HAP-1 (cell line): Measurements from ENCODE around the gene SORCS2.

Source experiments
- DNase-seq, 2 experiments: peaks; one replicate each; pipeline ENCODE4 v3.0.0-alpha.2; 2016 to 2020; ENCODE audit warnings: low spot score in 2 of 2
- H3K27me3 ChIP-seq: fragments of 250-450 bp; sonication (Bioruptor Pico); 2 replicates; pipeline ENCODE4 v1.5.1; 2020; ENCODE audit warnings: low read depth, mild to moderate bottlenecking, moderate library complexity
- H3K36me3 ChIP-seq: fragments of 250-450 bp; sonication (Bioruptor Pico); replicated peaks from 2 replicates; pipeline ENCODE4 v1.5.1; 2020; ENCODE audit warnings: mild to moderate bottlenecking
- H3K4me1 ChIP-seq: fragments of 250-450 bp; sonication (Bioruptor Pico); 2 replicates; pipeline ENCODE4 v1.5.1; 2020; ENCODE audit warnings: mild to moderate bottlenecking
- H3K4me3 ChIP-seq: fragments of 250-450 bp; sonication (Bioruptor Pico); 2 replicates; pipeline ENCODE4 v1.5.1; 2020; ENCODE audit warnings: mild to moderate bottlenecking, moderate library complexity
- H3K9me3 ChIP-seq: fragments of 250-450 bp; sonication (Bioruptor Pico); 2 replicates; pipeline ENCODE4 v1.5.1; 2020; ENCODE audit warnings: mild to moderate bottlenecking, moderate library complexity
- in situ Hi-C: fragments of 300-500 bp; cut with MboI; formaldehyde crosslinking; loops from 3 replicates; pipeline ENCODE4 v1.14.3; 2020; ENCODE audit warnings: low sequenced_read_pairs, inconsistent platforms, mixed read lengths

The SORCS2 gene

GRCh38 chr4:7512428-7512827 is 320.1 kb downstream of the SORCS2 start:
- Histone ChIP-seq H3K36me3 (no peaks in the 10 kb centered on the region), H3K4me3 (no peak overlapping the region), H3K4me1 (no peaks in the 10 kb centered on the region), H3K27me3 (peaks cover 45% of the 10 kb centered on the region), H3K9me3 (no peaks in the 10 kb centered on the region)
- no peak for DNase-seq
- in situ Hi-C loops, result no loop called here

- in situ Hi-C loops, result no loop called here
- DNase-seq, result no peak
- Histone ChIP-seq H3K27me3 (peaks cover 50% of the 10 kb centered on the region), H3K9me3 (no peaks in the 10 kb centered on the region), H3K4me1 (no peaks in the 10 kb centered on the region), H3K4me3 (no peak overlapping the region), H3K36me3 (no peaks in the 10 kb centered on the region)
Observed at GRCh38 chr4:7512946-7513345, 320.6 kb downstream of the SORCS2 start.

GRCh38 chr4:7513671-7514070 is 321.3 kb downstream of the SORCS2 start:
- Histone ChIP-seq H3K27me3 (peaks cover 57% of the 10 kb centered on the region), H3K9me3 (no peaks in the 10 kb centered on the region), H3K4me3 (no peak overlapping the region), H3K36me3 (no peaks in the 10 kb centered on the region), H3K4me1 (no peaks in the 10 kb centered on the region)
- DNase-seq, result no peak
- in situ Hi-C loops, result no loop called here

- no peak overlapping the region for H3K4me3 ChIP-seq
- no peaks in the 10 kb centered on the region for H3K4me1 ChIP-seq
- no peaks in the 10 kb centered on the region for H3K36me3 ChIP-seq
- no peaks in the 10 kb centered on the region for H3K9me3 ChIP-seq
- in situ Hi-C loops, result no loop called here
- H3K27me3 ChIP-seq, result peaks cover 58% of the 10 kb centered on the region
- no peak for DNase-seq
Observed at GRCh38 chr4:7514281-7514680, 321.9 kb downstream of the SORCS2 start.

- no peak for DNase-seq
- in situ Hi-C loops, result no loop called here
- Histone ChIP-seq H3K4me3 (no peak overlapping the region), H3K9me3 (no peaks in the 10 kb centered on the region), H3K4me1 (no peaks in the 10 kb centered on the region), H3K36me3 (no peaks in the 10 kb centered on the region), H3K27me3 (peaks cover 58% of the 10 kb centered on the region)
Observed at GRCh38 chr4:7514789-7515188, 322.5 kb downstream of the SORCS2 start.

GRCh38 chr4:7515390-7515902 is 323.1 kb downstream of the SORCS2 start:
- no peak overlapping the region for H3K4me3 ChIP-seq
- in situ Hi-C loops, result no loop called here
- no peaks in the 10 kb centered on the region for H3K9me3 ChIP-seq
- H3K27me3 ChIP-seq, result peaks cover 53% of the 10 kb centered on the region
- no peak for DNase-seq
- no peaks in the 10 kb centered on the region for H3K36me3 ChIP-seq
- H3K4me1 ChIP-seq, result no peaks in the 10 kb centered on the region

GRCh38 chr4:7516096-7516772 is 323.9 kb downstream of the SORCS2 start:
- no peak for DNase-seq
- Histone ChIP-seq H3K27me3 (peaks cover 49% of the 10 kb centered on the region), H3K36me3 (no peaks in the 10 kb centered on the region), H3K4me3 (no peak overlapping the region), H3K4me1 (no peaks in the 10 kb centered on the region), H3K9me3 (no peaks in the 10 kb centered on the region)
- in situ Hi-C loops, result no loop called here

- Histone ChIP-seq H3K36me3 (no peaks in the 10 kb centered on the region), H3K27me3 (peaks cover 48% of the 10 kb centered on the region), H3K4me1 (no peaks in the 10 kb centered on the region), H3K4me3 (no peak overlapping the region), H3K9me3 (no peaks in the 10 kb centered on the region)
- in situ Hi-C loops, result no loop called here
- no peak for DNase-seq
Observed at GRCh38 chr4:7516773-7517144, 324.4 kb downstream of the SORCS2 start.

- peaks cover 63% of the 10 kb centered on the region for H3K27me3 ChIP-seq
- in situ Hi-C loops, result no loop called here
- H3K36me3 ChIP-seq, result no peaks in the 10 kb centered on the region
- H3K9me3 ChIP-seq, result no peaks in the 10 kb centered on the region
- H3K4me3 ChIP-seq, result no peak overlapping the region
- DNase-seq, result no peak
- no peaks in the 10 kb centered on the region for H3K4me1 ChIP-seq
Observed at GRCh38 chr4:7518871-7519637, 326.7 kb downstream of the SORCS2 start.

GRCh38 chr4:7519638-7520376 is 327.5 kb downstream of the SORCS2 start:
- H3K27me3 ChIP-seq, result peaks cover 66% of the 10 kb centered on the region
- DNase-seq, result no peak
- no peaks in the 10 kb centered on the region for H3K36me3 ChIP-seq
- no peaks in the 10 kb centered on the region for H3K4me1 ChIP-seq
- no peaks in the 10 kb centered on the region for H3K9me3 ChIP-seq
- H3K4me3 ChIP-seq, result no peak overlapping the region
- in situ Hi-C loops, result no loop called here

GRCh38 chr4:7521666-7522065 is 329.3 kb downstream of the SORCS2 start:
- Histone ChIP-seq H3K4me1 (no peaks in the 10 kb centered on the region), H3K4me3 (no peak overlapping the region)
- in situ Hi-C loops, result no loop called here

GRCh38 chr4:7522452-7523220 is 330.3 kb downstream of the SORCS2 start:
- in situ Hi-C loops, result no loop called here
- H3K4me3 ChIP-seq, result no peak overlapping the region
- no peaks in the 10 kb centered on the region for H3K4me1 ChIP-seq
- peaks cover 51% of the 10 kb centered on the region for H3K27me3 ChIP-seq
- no peaks in the 10 kb centered on the region for H3K36me3 ChIP-seq
- DNase-seq, result no peak
- H3K9me3 ChIP-seq, result no peaks in the 10 kb centered on the region

More at GRCh38 chr4:7521666-7522065, 329.3 kb downstream of the SORCS2 start:
- DNase-seq, result no peak
- Histone ChIP-seq H3K27me3 (peaks cover 61% of the 10 kb centered on the region), H3K9me3 (no peaks in the 10 kb centered on the region), H3K36me3 (no peaks in the 10 kb centered on the region)

GRCh38 chr4:7523526-7523925 is 331.2 kb downstream of the SORCS2 start:
- Histone ChIP-seq H3K4me3 (no peak overlapping the region), H3K36me3 (no peaks in the 10 kb centered on the region), H3K27me3 (peaks cover 42% of the 10 kb centered on the region), H3K4me1 (no peaks in the 10 kb centered on the region), H3K9me3 (no peaks in the 10 kb centered on the region)
- no peak for DNase-seq
- in situ Hi-C loops, result no loop called here
